GM15510 (cell line): ENCODE data around the gene IL23R.

ENCODE experiments used
- POLR2A ChIP-seq: IDR thresholded peaks from 3 replicates; pipeline ENCODE4 v1.6.1; 2011; ENCODE audit warnings: borderline replicate concordance; ENCODE audit not compliant: insufficient read length; ENCODE audit errors: extremely low read depth

The IL23R gene

DNA sequence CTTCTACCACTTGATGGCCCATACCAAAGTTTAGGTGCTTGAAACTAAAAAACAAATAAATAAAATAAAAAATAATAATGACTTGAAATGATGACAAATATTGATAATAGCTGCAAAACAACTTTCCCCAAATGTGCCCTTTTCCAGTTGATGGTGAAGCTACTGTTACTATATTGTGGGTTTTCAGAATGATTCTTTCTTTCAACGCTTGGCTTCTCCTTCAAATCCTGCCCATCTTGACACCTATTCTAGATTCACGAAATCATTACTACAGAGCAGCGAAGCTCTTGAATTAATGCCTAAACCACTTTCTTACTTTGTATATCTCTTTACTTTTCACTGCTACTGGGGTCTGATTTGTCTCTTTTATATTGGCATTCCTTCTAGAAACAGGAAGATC lies 22.3 kb upstream of the IL23R start:
- no peak for TF ChIP-seq POLR2A

GRCh38 chr1:67144696-67145095 lies 21.6 kb upstream of the IL23R start:
- TF ChIP-seq POLR2A, result no peak

DNA sequence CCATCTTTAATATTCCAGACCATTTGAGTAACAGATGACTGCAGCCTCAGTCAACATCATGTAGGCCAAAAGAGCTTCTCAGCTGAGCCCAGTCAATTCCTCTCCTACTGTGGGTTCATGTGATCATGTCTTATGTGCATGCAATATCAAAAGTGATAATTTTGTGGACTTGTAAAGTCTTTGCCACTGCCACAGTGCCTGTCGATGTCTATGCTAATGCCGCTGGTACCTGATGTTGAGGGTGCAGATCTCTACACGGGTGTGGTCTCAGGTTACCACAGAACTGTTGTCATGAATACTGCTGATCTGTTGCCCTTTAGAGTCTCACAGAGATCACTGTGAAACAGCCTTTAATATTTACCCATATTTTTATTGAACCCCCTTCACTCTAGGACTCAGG lies 20.2 kb upstream of the IL23R start:
- no peak for TF ChIP-seq POLR2A

DNA sequence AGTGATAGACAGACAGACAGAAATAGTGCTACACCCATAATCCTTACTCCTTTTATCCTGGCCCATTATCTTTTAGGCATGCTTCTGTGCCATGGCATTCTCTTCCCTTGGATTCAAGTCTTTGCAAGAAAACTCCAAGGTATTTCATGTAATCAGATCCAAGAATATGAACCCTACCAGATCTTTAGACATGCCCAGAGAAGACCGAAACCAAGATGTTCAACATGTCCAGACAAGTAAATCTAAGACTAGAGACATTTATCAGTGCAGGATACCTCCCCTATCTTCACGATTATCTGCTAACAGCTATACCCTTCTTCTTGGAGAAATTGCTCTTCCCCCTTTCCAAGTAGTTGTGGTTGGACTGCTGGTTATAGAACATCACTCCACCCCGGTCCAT lies 19.7 kb upstream of the IL23R start:
- TF ChIP-seq POLR2A, result no peak

DNA sequence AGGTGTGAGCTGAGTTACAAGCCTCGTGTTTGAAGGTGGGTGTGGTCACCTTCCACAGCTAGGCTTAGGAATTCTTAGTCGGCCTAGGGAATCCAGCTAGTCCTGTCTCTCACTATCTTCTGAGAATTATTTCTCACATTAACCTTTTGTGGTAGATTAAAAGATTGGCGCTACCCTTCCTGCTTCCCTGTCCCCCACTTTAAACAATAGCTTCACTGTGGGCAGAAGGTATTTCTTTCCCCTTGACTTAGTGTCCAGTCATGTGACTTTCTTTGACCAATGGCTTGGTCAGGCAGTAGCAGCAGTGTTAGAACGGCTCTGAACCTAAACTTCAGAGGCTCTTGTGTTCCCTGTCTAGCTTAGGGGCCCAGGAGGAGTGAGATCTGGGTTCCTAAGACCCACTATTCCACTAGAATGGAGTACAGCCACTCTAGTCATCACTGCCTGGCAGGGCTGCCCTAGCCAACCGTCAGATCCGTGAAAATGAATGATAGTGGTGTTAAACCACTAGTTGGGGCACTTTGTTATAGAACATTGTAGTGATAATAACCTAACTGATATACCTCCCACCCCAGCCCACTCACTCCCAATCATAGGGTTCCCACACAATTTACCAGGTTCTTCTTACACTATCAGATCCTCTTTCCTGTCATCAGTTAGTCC lies 17.6 kb upstream of the IL23R start:
- no peak for TF ChIP-seq POLR2A

GRCh38 chr1:67149179-67149770 lies 17.0 kb upstream of the IL23R start:
- no peak for TF ChIP-seq POLR2A

- no peak for TF ChIP-seq POLR2A
Measured at GRCh38 chr1:67150931-67151330, 15.3 kb upstream of the IL23R start.

DNA sequence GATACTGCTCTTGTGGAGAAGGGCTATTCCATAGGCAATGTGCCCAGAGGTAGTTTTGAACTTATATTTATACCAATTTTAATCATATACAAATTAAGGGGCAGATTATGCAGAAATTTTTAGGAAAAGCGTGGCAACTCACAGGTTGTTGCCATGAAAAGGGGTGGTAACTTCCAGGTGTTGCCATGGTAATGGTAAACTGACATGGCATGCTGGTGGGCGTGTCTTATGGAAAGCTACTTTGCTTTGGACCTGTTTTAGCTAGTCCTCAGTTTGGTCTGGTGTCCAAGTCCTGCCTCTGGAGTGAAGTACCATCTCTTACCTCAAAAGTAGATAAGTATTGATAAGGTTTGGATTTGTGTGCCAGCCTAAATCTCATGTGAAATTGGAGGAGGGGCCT lies 7.9 kb upstream of the IL23R start:
- TF ChIP-seq POLR2A, result no peak

- no peak for TF ChIP-seq POLR2A
Measured at GRCh38 chr1:67159233-67159632, 7.0 kb upstream of the IL23R start.

GRCh38 chr1:67162954-67163353 lies 3.3 kb upstream of the IL23R start:
- no peak for TF ChIP-seq POLR2A

DNA sequence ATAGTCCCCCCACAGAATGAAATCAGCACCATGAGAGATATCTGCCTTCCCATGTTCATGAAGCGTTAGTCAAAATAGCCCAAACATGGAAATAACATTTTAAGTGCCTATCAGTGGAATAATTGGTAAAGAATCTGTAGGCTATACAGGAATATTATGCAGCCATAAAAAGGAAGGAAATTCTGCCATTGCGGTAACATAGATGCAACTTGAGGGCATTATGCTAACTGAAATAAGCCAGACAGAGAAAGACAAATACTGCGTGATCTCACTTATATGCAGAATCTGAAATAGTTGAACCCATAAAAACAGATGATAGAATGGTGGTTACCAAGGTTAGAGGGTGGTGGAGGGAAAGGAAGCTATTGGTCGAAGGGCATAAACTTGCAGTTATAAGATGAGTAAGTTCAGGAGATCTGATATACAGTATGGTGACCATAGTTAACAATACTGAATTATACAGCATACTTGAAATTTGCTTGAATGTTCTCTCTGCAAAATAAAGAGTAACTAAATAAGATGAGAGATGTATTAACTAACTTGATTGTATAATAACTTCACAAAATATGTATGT lies 699 bp upstream of the IL23R start:
- no peak for TF ChIP-seq POLR2A

GRCh38 chr1:67169496-67169895 lies 3.2 kb downstream of the IL23R start:
- TF ChIP-seq POLR2A, result no peak

- no peak for TF ChIP-seq POLR2A
Measured at GRCh38 chr1:67169932-67170331, 3.7 kb downstream of the IL23R start.

DNA sequence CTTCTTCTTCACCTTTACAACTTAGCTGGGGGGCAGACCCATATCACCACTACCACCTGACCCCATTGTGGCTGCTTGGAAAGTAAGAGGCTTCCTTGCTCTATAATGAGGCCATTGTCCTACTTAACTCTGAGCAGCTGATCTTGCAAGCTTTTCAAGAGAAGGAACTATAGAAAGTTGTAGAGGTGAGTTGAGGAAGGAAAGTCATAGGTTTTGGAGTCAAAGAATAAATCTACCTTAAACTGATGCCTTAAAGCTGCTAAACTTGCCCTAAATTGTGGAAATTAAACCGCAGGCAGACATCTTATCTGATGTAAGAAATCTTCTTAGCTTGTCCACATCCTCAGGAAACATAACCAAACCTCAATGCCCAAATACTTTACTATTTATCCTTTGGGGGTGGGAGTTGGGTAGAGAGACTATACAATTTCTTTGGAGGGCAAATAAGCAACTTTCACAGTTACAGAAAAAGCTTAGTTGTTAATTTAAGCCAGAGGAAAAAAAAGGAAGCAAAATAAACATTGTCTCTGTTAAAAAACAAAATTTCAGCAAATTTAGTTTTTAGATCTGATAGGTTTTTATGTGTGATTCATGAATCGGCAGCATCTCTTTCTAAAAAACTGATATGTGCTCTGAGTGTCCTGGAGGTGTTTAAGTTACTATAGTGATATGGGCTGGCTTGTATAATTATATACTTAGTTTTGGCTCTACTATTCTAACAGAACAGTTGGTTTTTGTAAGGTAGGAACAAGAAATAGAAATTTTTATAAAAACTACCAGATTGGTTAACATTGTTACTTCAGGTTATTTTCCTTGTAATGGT lies 4.7 kb downstream of the IL23R start:
- no peak for TF ChIP-seq POLR2A

DNA sequence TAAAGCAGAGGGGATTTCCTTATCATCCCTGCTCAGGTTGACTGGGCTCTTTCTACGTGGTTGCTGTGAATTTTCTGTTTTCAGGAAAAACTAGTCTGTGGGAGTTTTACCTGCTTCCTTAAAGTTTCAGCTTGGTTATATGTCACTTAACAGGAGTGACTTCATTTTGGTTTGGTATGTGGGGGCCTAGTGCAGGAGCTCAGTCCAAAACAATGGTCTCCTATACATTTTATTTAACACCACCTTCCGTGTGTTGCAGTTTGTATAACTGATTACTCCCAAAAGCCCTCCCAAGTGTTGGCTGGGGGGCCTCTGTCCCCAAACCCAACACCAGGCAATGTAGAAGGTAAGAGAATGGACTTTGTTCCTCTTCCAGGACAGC lies 5.3 kb downstream of the IL23R start:
- no peak for TF ChIP-seq POLR2A
